HL-60/S4 treated with retinoic acid at 250 ng/mL for 4 days and 3 days (cell line): ENCODE measurements around the gene ACAN.

Source experiments
- in situ Hi-C: fragments of 300-500 bp; cut with MboI; formaldehyde crosslinking; loops from 2 replicates; pipeline ENCODE4 v1.7.0; 2022; ENCODE audit warnings: low sequenced_read_pairs

The ACAN gene

GRCh38 chr15:88876573-88876972 lies 73.3 kb downstream of the ACAN start:
- in situ Hi-C loops: no loop called here

DNA sequence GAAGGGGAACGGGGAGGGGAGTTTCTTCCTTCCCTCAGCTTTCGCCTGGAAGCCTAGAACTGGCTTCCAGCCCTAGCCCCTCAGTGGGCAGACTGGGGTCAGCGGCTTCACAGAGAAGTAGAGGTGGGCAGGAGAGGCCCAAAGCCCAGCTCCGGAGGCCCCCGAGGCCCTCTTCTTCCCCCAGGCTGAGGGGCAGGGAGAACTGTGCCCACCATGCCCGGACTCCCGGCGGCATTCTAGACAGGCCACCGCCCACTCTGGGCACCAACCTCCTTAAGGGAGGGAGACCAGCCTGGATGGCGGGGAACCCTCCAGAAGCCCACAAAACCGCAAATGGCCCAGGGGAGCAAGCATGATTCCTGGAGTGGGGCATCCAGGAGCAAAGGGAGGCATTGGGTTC lies 74.2 kb downstream of the ACAN start:
- in situ Hi-C loops: no loop called here

- in situ Hi-C loops: no loop called here
Observed at GRCh38 chr15:88877906-88878305, 74.7 kb downstream of the ACAN start.

- in situ Hi-C loops: no loop called here
Observed at GRCh38 chr15:88878720-88879184, 75.5 kb downstream of the ACAN start.

GRCh38 chr15:88880944-88881740 lies 77.9 kb downstream of the ACAN start:
- in situ Hi-C loops: no loop called here

- in situ Hi-C loops: no loop called here
Observed at GRCh38 chr15:88881775-88882174, 78.5 kb downstream of the ACAN start.

GRCh38 chr15:88882785-88883184 lies 79.5 kb downstream of the ACAN start:
- in situ Hi-C loops: no loop called here

- in situ Hi-C loops: no loop called here
Observed at GRCh38 chr15:88887068-88887580, 83.9 kb downstream of the ACAN start.

DNA sequence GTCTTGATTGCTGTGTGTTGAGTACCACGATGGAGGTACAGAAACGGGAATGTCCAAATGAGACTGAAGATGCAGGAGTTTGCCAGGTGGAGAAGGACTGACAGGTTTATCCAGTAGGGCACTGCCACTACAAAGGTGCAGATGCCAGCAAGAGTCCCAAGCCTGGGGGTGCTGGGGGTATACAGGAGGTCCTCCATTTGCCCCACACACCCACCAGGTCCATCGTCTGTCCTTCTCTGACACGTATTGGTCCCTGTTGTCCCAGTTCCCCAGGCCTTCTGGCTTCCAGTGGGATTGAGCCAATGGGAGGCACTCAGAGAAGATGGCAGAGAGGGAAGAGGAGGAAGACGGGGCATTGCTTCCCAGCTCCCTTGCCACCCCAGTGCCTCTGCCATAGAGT lies 85.5 kb downstream of the ACAN start:
- in situ Hi-C loops: no loop called here

DNA sequence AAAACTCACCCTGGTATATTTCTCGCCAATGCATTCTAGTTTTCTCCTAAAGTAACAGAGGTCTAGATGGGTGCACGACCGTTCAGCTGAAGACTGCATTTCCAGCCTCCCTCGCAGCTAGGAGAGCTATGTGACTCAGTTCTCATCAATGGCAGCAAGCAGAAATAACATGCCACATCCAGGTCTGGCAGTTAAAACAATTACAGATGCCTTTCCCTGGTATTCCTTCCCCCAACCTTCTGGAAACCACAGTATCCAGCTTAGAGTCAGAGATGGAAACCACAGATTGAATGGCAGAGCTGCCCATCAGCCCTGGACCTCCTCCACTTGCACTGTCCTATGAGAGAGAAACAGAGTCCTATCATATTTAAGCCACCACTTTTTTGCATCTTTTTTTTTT lies 87.3 kb downstream of the ACAN start:
- in situ Hi-C loops: no loop called here

DNA sequence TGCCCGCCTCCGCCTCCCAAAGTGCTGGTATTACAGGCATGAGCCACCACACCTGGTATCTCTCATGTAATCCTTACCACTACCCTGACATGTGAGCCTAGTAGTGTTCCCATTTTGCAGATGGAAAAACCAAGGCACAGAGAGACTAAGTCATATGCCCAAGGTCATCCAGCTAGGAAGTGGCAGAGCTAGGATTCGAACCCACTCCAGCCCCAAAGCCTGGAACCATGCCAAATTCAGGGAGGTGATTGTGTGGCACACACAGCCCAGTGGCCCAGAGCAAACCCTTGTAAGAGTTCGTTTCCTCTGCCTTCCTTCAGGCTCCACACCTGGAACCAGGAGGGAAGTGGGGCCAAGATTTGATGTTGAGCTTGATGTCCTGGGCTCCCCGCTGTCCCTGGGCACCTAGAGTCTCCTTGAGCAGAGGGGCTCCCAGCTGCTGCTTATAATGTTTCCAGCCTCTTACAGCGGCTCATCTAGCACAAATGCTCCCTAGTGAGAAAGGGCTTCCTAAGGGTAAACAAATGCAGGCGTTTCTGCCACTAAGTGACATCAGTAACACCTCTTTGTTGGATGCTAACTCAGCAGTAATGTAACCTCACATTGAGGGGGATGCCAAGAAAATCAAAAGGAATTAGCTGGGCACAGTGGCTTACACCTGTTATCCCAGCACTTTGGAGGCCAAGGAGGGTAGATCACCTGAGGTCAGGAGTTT lies 88.5 kb downstream of the ACAN start:
- in situ Hi-C loops: no loop called here

GRCh38 chr15:88894348-88894818 lies 91.1 kb downstream of the ACAN start:
- in situ Hi-C loops: no loop called here

DNA sequence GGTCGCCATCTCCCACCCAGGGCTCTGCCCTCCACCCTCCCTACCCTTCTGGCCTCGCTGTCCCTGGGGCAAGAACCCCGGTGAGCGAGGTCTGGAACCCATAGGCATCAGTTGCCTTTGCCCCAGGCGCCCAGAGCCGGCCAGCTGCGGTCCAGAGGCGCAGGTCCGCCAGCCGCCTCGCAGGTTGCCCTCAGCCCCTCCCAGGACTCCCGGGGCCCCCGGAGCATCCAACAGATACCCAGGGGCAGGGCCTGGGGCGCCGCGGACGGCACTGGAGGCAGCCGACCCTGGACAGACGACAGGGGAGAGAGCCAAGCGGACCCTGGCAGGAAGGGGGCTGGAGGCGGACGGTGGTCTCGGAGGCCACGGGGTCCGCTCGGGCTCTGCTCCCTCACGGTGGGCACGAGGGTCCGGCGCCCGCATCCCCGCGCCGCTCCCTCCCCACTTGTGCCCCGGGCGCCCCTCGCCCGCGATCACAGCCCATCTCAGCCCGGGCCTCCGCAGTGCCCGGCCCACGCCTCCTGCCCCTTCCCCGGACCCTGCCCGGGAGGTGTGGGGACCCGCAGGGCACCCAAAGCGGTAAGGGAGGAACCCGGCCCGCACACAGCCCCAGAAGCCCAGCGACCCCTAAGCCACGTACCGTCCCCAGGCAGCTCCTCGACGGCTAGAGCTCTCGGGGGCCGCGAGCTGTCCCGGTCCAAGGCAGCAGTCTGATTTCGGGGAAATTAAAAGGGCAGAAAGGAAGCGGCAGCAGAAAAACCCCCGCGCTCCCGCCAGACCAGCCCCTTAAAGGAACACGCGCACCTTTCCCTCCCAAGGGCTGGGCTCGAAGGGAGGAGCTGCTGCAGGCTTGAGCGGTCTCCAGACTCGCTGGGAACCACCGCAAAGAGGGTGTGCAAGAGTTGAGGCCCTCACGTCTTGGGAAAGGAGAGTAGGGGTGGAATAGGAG lies 91.9 kb downstream of the ACAN start, which contains the start of gene HAPLN3:
Gene HAPLN3, minus strand, starts transcription at position 726 of the 949 bp plus-strand sequence. CDS start 8,246 bp downstream, outside the sequence.
- in situ Hi-C loops: no loop called here

DNA sequence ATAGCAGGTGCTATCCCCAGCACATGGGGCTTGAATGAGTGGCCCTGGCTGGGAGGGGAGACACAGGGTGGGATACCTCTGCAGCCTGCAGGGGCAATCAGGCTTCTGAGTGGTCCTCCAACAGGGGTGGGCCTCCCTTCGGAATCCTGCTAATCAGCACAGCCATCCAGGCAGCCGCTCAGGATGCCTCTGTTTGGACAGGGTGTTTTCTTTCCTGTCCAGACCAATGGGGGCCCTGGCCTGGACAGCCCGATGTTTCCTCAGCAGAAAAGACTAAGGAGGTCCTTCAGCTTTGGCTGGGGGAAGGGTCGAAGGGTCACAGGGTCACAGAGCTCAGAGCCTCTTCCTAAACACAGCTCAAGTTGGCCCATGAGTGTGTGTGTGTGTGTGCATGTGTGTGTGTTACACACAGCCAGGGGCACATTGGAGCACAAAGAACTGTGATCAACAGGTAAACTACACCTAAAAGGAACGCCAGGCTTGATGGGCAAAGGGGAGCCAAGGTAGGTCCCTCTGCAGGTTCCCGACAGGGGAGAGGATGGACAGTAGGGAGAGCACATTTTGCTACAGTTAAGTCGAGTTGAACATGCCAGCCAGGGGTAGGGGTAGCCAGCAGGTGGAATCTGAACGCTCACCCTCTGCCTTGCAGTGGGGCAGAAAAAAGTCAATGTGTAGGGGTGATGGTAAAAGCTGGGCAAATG lies 93.2 kb downstream of the ACAN start:
- in situ Hi-C loops: no loop called here

DNA sequence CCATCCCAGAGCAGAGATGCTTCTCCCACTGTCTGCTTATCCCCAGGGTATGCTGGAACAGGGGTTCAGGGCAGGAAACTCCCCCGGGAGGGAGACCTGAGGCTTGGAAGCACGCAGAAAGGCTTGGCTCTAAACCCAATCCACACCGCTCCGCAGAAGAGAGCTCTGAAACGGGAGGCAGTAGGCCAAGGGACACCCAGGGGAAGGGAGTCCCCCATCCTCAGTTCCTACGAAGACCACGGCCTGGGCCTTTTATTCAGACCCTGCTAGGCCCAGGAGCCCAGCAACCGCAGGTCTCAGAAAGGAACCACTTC lies 93.9 kb downstream of the ACAN start:
- in situ Hi-C loops: no loop called here

GRCh38 chr15:88897456-88898194 lies 94.4 kb downstream of the ACAN start:
- in situ Hi-C loops: no loop called here

GRCh38 chr15:88898736-88899135 lies 95.5 kb downstream of the ACAN start:
- in situ Hi-C loops: no loop called here

GRCh38 chr15:88899251-88899650 lies 96.0 kb downstream of the ACAN start:
- in situ Hi-C loops: no loop called here

DNA sequence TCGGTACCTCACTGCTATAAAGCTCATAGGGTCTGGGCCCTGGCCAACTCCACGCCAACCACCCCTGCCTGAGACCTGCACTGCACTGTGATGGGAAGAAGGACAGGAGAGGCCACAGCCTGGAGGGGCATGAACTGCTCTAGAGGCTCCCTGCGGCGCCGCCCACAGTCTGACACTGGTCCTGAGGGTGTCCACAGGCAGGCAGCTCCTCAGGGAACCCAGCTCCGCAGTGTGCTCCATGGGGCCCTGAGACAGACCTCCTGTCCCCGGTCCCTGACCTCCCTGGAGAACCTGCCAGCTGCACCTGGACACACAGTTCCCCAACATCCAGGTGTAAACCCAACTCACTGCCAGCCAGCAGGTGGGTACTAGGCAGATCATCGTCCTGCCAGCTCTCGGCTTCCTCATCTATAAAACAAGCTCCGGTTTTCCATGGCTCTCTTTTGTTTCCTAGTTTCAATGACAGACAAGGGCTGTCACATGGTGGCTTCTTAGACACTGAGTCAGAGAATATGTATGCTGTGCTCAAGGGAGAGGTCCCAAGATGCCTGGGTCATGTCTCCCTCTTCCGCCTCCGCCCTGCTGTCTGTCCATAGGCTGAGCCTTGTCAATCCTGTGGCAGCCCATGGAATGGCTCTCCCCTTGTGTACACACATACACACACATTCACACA lies 97.2 kb downstream of the ACAN start:
- in situ Hi-C loops: loop anchor here (25.0 kb wide), 1 partner anchor 287 kb away; no protein-coding TSS in a partner anchor
